HG03103 (cell line): ENCODE measurements around the gene MSS51.
"Not testable (repeated sequence)": the region's sequence is repeated elsewhere in the genome, so short reads cannot be mapped to it uniquely, and the experiment has no call there.

Experiments used
- ATAC-seq: cut with Tn5 transposase; IDR thresholded peaks from one replicate; pipeline ENCODE4 v1.9.1; 2021; ENCODE audit warnings: low read depth; ENCODE audit not compliant: unreplicated experiment

The MSS51 gene

DNA sequence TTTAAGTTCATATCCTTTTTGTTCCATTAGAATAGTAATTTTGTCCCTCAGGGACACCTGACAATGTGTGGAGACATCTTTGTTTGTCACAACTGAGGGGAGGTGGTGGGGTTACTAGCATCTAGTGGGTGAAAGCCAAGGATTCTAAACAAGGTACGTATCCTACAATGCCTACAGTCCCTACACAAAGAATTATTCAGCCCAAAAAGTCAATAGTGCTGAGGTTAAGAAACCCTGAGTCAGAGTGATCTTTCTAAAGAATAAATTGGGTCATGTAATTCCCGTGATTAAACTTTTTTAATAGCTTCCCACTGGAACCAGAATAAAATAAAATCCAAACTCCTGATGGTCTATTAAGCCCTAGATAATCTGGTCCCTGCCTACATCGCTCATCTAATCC lies 16.8 kb downstream of the MSS51 start:
- ATAC-seq, result no peak

- ATAC-seq, result peak; percentile 27
These were observed 19.0 kb downstream of the MSS51 start for GRCh38 chr10:73414230-73414945.

- ATAC-seq, result peak; percentile 80
These were observed 19.7 kb downstream of the MSS51 start, which contains the start of gene ANXA7 for GRCh38 chr10:73413528-73414229. Gene ANXA7, minus strand, starts transcription at chr10:73414058. Its CDS starts 13,202 bp downstream, at chr10:73400856.

- ATAC-seq, result no peak
These were observed 20.2 kb downstream of the MSS51 start for GRCh38 chr10:73413108-73413527.

GRCh38 chr10:73410897-73411296 lies 22.5 kb downstream of the MSS51 start:
- ATAC-seq, result no peak

DNA sequence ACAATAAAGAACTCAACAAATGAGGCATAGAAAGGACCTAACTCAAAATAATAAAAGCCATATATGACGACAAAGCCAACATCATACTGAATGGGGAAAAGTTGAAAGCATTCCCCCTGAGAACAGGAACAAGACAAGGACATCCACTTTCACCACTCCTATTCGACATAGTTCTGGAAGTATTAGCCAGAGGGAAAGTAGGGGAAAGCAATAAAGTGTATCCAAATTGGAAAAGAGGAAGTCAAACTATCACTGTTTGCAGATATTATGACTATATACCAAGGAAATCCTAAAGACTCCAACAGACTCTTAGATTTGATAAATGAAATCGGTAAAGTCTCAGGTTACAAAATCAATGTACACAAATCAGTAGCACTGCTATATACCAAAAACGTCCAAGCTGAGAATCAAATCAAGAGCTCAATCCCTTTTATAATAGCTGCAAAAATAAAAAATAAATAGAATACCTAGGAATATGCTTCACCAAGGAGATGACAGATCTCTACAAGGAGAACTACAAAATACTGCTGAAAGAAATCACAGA lies 24.3 kb downstream of the MSS51 start:
- no peak for ATAC-seq

GRCh38 chr10:73408061-73408460 lies 25.3 kb downstream of the MSS51 start:
- no peak for ATAC-seq

DNA sequence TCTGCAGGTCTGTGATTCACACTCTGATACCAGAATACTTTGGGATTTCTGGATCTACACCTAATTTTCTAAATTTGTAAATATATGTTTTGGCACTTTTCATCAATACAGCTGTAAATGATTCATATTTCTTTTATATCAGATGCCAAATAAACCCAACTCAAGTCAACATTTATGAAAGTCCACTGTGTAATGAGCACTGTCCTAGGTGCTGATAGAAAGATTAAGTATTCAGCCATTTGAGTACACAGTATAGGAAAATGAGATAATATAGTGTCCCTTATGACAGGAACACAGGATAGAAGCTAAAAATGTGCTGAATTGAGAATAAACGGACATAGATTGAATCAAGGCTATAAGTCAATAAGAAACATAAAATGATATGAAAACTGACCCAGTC lies 25.9 kb downstream of the MSS51 start:
- no peak for ATAC-seq

- ATAC-seq, result no peak
These were observed 26.5 kb downstream of the MSS51 start for GRCh38 chr10:73406846-73407245.

GRCh38 chr10:73405556-73405955 lies 27.8 kb downstream of the MSS51 start:
- no peak for ATAC-seq

DNA sequence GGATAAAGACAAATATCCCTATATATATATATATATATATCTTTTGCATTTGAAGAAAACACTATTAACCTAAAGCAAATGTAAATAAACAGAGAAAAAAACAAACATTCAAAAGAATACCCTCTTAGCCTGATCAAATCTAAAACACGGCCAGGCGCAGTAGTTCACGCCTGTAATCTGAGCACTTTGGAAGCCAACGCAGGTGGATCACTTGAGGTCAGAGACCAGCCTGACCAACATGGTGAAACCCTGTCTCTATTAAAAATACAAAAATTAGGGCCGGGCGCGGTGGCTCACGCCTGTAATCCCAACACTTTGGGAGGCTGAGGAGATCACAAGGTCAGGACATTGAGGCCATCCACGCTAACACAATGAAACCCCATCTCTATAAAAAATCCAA lies 28.7 kb downstream of the MSS51 start:
- ATAC-seq, result no peak

GRCh38 chr10:73401636-73402035 lies 31.7 kb downstream of the MSS51 start:
- ATAC-seq, result no peak

DNA sequence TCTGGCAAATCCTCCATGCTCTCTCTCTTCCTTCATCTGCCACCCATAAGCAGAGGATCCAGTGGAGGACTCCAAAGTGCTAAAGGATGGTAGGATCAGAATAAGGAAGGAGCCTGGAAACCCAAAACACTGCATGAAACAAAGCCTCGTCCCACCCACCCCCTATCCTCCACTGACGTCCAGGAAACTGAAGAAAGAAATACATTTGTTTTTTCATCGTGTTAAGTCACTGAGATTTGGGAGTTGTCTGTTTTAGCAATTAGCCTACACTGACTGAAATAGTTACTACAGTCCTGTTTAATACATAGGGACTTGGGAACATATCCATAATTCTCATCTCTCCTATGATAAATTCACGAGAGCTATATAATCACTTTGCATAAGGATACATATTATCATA lies 34.3 kb downstream of the MSS51 start:
- ATAC-seq, result no peak

DNA sequence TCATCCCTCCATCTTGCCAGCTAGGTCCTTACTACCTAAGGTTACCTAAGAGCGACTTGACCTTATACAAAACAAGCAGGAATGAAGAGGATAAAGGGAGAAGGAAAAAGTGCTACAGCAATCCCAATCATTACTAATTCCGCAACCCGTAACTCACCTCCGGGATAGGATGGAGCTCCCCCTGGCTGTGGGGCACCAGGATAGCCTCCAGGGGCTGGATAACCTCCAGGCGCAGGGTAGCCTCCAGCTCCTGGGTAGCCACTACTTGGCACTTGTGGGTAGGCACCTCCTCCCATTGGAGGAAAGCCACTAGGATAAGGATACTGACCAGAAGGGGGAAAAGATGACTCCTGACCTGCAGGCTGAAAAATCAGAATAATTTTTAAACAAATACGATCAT lies 35.3 kb downstream of the MSS51 start:
- no peak for ATAC-seq

DNA sequence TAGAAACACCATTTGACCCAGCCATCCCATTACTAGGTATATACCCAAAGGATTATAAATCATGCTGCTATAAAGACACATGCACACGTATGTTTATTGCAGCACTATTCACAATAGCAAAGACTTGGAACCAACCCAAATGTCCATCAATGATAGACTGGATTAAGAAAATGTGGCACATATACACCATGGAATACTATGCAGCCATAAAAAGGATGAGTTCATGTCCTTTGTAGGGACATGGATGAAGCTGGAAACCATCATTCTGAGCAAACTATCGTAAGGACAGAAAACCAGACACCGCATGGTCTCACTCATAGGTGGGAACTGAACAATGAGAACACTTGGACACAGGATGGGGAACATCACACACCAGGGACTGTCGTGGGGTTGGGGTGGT lies 39.0 kb downstream of the MSS51 start:
- not testable (repeated sequence) for ATAC-seq

GRCh38 chr10:73388228-73388627 lies 45.1 kb downstream of the MSS51 start:
- ATAC-seq, result no peak

- no peak for ATAC-seq
These were observed 46.8 kb downstream of the MSS51 start for GRCh38 chr10:73386583-73386982.

DNA sequence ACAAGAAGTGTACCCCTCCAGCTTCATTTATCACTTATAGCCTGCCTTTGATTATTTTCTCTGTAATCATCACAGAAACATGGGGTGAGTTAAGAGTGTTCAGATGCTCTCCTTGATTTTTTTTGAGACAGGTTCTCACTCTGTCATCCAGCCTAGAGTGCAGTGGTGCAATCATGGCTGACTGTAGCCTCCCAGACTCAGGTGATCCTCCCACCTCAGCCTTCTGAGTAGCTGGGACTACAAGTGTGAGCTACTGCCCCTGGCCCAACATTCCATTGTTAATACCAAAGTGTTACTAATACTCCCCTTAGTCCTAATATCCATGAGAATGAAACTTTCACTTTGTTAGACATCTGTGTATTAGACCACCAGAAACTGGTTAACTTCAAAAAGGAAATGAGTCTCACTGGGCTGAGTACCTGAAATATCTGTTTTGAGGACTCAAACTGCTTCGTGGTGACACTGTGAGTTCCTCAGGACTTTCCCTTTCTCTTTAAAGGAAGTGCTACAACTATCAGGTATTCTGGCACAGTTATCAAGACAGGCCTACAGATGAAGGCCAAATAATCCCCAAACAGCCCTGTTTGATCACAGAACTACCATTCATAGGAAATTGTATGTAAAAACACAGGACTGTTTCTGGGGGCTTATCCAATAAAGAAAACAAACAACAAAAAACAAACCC lies 54.2 kb downstream of the MSS51 start:
- ATAC-seq, result no peak

GRCh38 chr10:73376679-73377078 lies 56.7 kb downstream of the MSS51 start:
- no peak for ATAC-seq
